HFF-Myc (cell line): Measurements from ENCODE around the gene TRPC3.

ENCODE experiments used
- DNase-seq: peaks from one replicate; pipeline ENCODE4 v3.0.0-alpha.2; 2011; ENCODE audit warnings: low read depth; ENCODE audit errors: extremely low read depth
- H3K4me3 ChIP-seq: replicated peaks from 2 replicates; pipeline ENCODE4 v1.5.1; 2011; ENCODE audit warnings: low read depth, mild to moderate bottlenecking, control low read depth, low read length
- CTCF ChIP-seq: IDR thresholded peaks from 2 replicates; pipeline ENCODE4 v1.5.1; 2012; ENCODE audit warnings: mild to moderate bottlenecking, low read depth, low read length, control low read depth; ENCODE audit errors: missing control alignments

Gene TRPC3

GRCh38 chr4:121952290-121952689, 430 bp upstream of the TRPC3 start:
- DNase-seq: no peak
- H3K4me3 ChIP-seq: no peak overlapping the region; the same call in 1 of the 2 replicates
- no peak for TF ChIP-seq CTCF

- DNase-seq: no peak
- TF ChIP-seq CTCF: no peak
- peak overlapping the region; percentile 39 for H3K4me3 ChIP-seq
These were observed 960 bp downstream of the TRPC3 start for GRCh38 chr4:121950680-121951520.

- peak; percentile 79 for TF ChIP-seq CTCF
- peak overlapping the region; percentile 39 for H3K4me3 ChIP-seq
- peak; percentile 14 for DNase-seq
These were observed 1.6 kb downstream of the TRPC3 start for GRCh38 chr4:121950212-121950679.

- no peak overlapping the region for H3K4me3 ChIP-seq
- no peak for TF ChIP-seq CTCF
- no peak for DNase-seq
These were observed 5.2 kb downstream of the TRPC3 start for GRCh38 chr4:121946644-121947043.

- peak; percentile 63 for TF ChIP-seq CTCF
- H3K4me3 ChIP-seq: no peak overlapping the region
- no peak for DNase-seq
These were observed 7.9 kb downstream of the TRPC3 start for GRCh38 chr4:121943941-121944340.

DNA sequence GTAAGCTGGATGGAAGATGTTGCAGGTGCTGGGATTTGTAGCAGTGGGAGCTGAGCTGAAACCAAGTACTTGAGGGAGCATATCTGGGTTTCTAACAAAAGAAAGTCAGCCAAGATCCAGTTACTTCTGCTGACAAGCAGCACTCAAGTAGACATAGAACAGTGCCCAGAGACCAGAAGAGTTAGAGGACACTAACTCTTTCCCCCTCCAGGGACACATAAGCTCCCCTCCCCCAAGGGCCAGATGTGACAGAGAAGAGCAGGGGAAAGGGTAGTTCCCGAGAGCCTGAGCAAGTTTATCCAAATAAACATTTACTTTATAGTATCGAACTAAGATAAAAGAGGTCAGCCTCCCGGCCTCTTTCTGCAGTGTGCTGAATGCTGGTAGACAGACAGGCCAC, 12.2 kb downstream of the TRPC3 start:
- TF ChIP-seq CTCF: no peak
- no peak for DNase-seq
- no peak overlapping the region for H3K4me3 ChIP-seq
